Activated naive CD4-positive, alpha-beta T cell treated with Interleukin-2 at 50 U/mL for 16 hours (primary cell): ENCODE results near the gene MRPL41.
"Not testable (repeated sequence)": the region's sequence is repeated elsewhere in the genome, so short reads cannot be mapped to it uniquely, and the experiment has no call there.

Source experiments
- DNase-seq: peaks from one replicate; pipeline ENCODE4 v3.0.0-alpha.2; 2020

MRPL41 gene

GRCh38 chr9:137588311-137588710, 36.6 kb downstream of the MRPL41 start:
- DNase-seq, result no peak

DNA sequence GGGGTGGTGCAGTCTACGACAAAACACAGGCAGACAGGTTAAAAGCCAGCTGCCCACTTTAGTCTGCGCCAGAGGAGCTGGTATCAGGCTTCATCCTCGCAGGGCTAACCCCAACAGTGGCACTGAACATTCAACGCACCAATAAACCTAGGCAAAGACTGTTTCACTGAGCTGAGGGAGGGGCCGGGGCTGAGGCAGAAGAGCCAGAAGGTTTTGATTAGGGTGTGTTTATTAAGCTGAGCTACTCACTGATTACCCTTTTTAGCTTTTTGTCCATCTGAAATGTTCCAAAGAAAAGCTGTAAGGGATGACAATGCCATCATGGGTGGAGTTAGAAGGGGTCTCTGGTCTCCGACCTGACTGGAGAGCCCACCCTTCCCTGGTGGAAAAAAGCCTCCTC, 37.2 kb downstream of the MRPL41 start:
- DNase-seq, result no peak

GRCh38 chr9:137589441-137590122, 37.9 kb downstream of the MRPL41 start:
- no peak for DNase-seq

DNA sequence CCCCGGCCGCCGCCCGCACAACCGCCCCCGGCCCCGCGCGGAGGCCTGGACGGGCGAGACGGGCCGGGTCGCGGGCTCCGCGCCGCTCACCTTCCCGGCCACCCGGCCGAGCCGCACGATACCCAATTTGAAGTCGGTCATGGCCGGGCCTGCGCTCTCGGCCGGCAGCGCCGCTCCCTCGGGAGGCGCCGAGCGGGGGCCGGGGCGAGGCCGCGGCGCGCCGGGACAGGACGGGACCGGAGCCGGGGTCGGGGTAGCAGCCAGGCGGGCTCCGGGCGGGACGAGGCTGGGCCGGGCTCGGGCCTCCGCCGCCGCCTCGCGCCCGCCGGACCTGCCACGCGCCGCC, 38.4 kb downstream of the MRPL41 start:
- no peak for DNase-seq

DNA sequence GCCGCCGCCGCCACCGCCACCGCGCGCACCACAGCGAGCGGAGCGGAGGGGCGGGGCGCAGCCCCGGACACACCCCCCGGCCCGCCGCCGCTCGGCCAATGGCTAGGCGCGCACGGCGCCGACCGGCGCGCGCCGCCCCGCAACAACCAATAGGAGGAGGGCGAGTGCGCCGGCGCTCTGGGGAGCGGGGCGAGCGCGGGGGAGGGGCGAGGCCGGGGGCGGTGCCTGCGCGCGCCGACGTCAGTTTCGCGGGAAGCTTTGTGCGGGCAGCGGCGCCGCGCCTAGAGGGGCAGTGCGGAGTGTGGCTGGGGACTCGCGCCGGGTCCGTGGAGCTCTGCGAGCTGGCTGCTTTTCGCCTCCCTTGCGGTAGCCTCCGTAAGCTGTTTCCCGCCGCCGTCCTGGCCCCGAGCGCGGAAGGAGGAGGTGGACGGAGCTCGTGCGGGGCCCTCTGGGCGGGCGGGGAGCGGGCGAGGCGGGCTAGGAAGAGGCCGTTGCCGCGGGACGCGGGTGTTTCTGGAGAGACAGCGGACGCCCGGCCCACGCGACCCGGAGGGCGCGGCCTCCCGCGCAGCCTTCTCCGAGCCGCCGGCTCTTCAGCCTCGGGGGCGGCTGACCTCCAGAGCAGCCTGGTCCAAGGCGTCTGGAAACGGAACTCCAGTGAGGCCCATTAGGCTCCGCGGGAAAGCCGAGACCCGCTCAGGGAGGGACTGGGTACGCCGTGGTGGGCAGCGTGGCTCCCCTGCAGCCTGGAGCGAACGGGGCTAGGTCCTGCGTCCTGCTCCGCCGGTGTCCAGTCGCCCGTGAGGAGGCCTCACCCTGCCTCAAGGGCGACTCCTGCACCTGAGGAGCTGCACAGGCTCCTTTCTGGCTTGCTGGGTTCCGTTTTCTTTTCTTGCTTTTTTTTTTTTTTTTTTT, 39.0 kb downstream of the MRPL41 start, which contains the start of gene ZMYND19:
TSS of gene ZMYND19 (minus strand) at position 44 of the 915 bp plus-strand sequence. CDS start 249 bp downstream, outside the sequence.
- DNase-seq, result peak; percentile 88

DNA sequence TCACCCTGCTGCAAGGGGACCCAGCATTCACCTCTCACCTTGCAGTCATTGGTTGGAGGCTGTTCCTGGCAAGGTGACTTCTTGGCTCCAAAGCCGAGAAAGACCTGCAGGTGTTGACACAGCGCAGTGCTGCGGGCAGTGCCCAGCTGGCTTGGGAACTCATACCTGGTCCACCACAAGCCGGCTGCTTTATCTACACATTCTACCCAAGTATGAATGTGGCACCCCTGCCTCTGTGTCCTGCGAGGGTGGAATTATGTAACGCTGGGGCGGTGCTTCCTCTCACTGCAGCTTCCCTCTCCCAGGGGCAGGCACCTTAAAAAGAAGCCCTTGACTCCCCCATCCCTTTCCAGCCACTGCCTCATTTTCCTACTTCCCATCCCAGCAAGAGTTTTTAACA, 41.1 kb downstream of the MRPL41 start:
- DNase-seq, result no peak

- DNase-seq, result no peak
Measured at GRCh38 chr9:137593176-137593575, 41.5 kb downstream of the MRPL41 start.

DNA sequence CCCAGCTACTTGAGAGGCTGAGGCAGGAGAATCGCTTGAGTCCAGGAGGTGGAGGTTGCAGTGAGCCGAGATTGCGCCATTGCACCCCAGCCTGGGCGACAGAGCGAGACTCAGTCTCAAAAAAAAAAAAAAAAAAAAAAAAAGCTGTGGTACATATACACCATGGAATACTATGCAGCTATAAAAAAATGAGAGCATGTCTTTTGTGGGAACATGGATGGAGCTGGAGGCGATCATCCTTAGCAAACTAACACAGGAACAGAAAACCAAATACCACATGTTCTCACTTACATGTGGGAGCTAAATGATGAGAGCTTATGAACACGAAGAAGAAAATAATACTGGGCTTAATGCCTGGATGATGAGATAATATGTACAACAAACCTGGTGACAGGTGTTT, 44.9 kb downstream of the MRPL41 start:
- not testable (repeated sequence) for DNase-seq

DNA sequence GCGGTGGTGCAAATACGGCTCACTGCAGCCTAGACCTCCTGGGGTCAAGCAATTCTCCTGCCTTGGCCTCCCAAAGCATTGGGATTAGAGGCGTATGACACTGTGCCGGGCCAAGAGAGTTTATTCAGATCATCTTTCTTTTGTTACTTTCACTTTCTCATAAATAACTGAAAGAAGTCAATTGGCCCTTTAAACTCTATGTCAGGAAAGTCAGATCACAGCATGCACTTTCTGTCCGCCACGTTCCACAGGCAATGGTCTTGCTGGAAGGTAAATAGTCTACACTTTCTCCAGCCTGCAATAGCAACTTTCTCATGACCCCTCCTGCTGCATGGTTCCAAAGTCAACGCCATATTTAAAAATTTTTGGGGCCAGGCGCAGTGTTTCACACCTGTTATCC, 47.3 kb downstream of the MRPL41 start:
- no peak for DNase-seq
